Heart left ventricle (tissue), 16 donors: ENCODE measurements around the gene C11orf87. TPM values are rescaled to one million over a fixed set of nuclear protein-coding genes. Genes with fewer than 3 reads are reported as not detected.

Source experiments
- ATAC-seq, 4 donors: fragments of 200-7000 bp; cut with Tn5 transposase; one replicate each; pipeline ENCODE4 v1.9.1; 2020 to 2022; ENCODE audit warnings: moderate library complexity in 4 of 4, mild to moderate bottlenecking in 3 of 4, moderate number of reproducible peaks in 1 of 4
- DNase-seq, 5 donors: peaks; one replicate each; pipeline ENCODE4 v3.0.0-alpha.2; 2020
- H3K27ac ChIP-seq, 12 donors: fragments of 200-600 bp; sonication (generic) in 4 of 12; one replicate each; pipeline versions ENCODE4 v1.5.0 to v1.8.0; 2016 to 2022; ENCODE audit warnings: mild to moderate bottlenecking in 2 of 12
- H3K27me3 ChIP-seq, 9 donors: fragments of 200-600 bp; sonication (generic) in 2 of 9; one replicate each; pipeline versions ENCODE4 v1.5.1 to v1.8.0; 2016 to 2022; ENCODE audit warnings: mild to moderate bottlenecking in 3 of 9
- H3K36me3 ChIP-seq, 9 donors: fragments of 200-600 bp; sonication (generic) in 2 of 9; one replicate each; pipeline versions ENCODE4 v1.5.0 to v1.8.0; 2018 to 2022; ENCODE audit warnings: mild to moderate bottlenecking in 2 of 9
- H3K4me1 ChIP-seq, 12 donors: fragments of 200-600 bp; sonication (generic) in 4 of 12; one replicate each; pipeline versions ENCODE4 v1.5.0 to v1.8.0; 2016 to 2022; ENCODE audit warnings: mild to moderate bottlenecking in 3 of 12
- H3K4me3 ChIP-seq, 12 donors: fragments of 200-600 bp; sonication (generic) in 4 of 12; one replicate each; pipeline versions ENCODE4 v1.5.0 to v1.8.0; 2017 to 2022; ENCODE audit warnings: mild to moderate bottlenecking in 9 of 12, moderate library complexity in 4 of 12
- H3K9me3 ChIP-seq, 12 donors: fragments of 200-600 bp; sonication (generic) in 4 of 12; one replicate each; pipeline versions ENCODE4 v1.5.0 to v1.8.0; 2016 to 2022; ENCODE audit warnings: mild to moderate bottlenecking in 1 of 12
- POLR2A ChIP-seq, 2 donors: fragments of 450-650 bp; IDR thresholded peaks; one replicate each; pipeline ENCODE4 v1.6.1; 2017; ENCODE audit warnings: antibody characterized with exemption in 2 of 2, mild to moderate bottlenecking in 2 of 2, moderate library complexity in 2 of 2
- WGBS, 4 donors: extraction: QIAGEN DNeasy Blood & Tissue Kit in 2 of 4; methylation state at CpG; one replicate each; pipeline versions ENCODE4 v1.1.5 to v1.1.7; 2013 to 2018; 5-methylcytosine and 5-hydroxymethylcytosine counted together
- intact Hi-C, 10 donors: fragments of 100-400 bp; cut with DNase I; formaldehyde crosslinking; loops; one replicate each; pipeline versions ENCODE4 v1.11.1 to v1.14.2; 2022
- polyA plus RNA-seq, 2 donors: library from polyadenylated mRNA; stranded (reverse); fragments of 200-250 nt; gene quantifications; one replicate each; pipeline ENCODE4 v1.2.3, GENCODE V29; 2013
- total RNA-seq, 9 donors: library from RNA; depleted of rRNA in 2 of 9; stranded (reverse); fragments of >200 nt in 2 of 9; fragmentation: NEBNext Ultra II Directional in 3 of 9; extraction: Animal tissue kit (Norgen Biotek cat#: 25700) in 3 of 9; gene quantifications; one replicate each; pipeline versions ENCODE4 v1.1.0 to v1.2.4, GENCODE V29; 2016 to 2023
- TF ChIP-seq, protein P1 (sequence below), 12 donors: fragments of 200-600 bp; sonication (generic) in 4 of 12; IDR thresholded peaks; one replicate each; pipeline versions ENCODE4 v1.5.0 to v1.8.0; 2018 to 2022; ENCODE audit warnings: antibody characterized with exemption in 12 of 12, mild to moderate bottlenecking in 5 of 12
- donor health status: ischemic (EF 13 %, LVEDD 7.1; RV severe dilation, severe dysfunction).
- donor health status: healthy with polysubstance abuse.
- donor health status: DM: no; HTN: yes; CAD: no.
- donor health status: DM: no; HTN: no; CAD: no.
- donor health status: ischemic (EF 25% LVEDD 6.9; RV normal size, moderate dysfunction).
- donor health status: ischemic (EF 25% LVEDD 5.7; RV mildly dilated, moderate dysfunction).
- donor health status: healthy.
- donor health status: DM: yes; HTN: yes; CAD: no.
- donor health status: ischemic (EF 35%, LVEDD 5.7; RV mildly dilated, moderate dysfunction).
- donor health status: nonischemic (EF 11% LVEDD 7.7; RV severe dilation, severe dysfunction).
- donor health status: DM: yes; HTN: yes; CAD: no.
- donor health status: PGD.
- donor health status: ischemic (EF 29% LVEDD 5.4; RV normal size, mild dysfunction).
- donor health status: nonischemic (EF 23%, LVEDD 6.1; RV moderate dilation, normal function).

C11orf87 gene
- total and polyA plus RNA-seq, 11 donors, result 0.01 to 0.35 (median 0.04) TPM; not detected in 4

- 1% methylated on average over 38 to 43 of the region's 43 CpGs for WGBS, 4 donors
- ATAC-seq (peak in 3 of 4 donors; percentile 62 to 70 (median 65)), DNase-seq (peak in 1 of 5 donors; percentile 52)
- TF ChIP-seq, protein P1, sequence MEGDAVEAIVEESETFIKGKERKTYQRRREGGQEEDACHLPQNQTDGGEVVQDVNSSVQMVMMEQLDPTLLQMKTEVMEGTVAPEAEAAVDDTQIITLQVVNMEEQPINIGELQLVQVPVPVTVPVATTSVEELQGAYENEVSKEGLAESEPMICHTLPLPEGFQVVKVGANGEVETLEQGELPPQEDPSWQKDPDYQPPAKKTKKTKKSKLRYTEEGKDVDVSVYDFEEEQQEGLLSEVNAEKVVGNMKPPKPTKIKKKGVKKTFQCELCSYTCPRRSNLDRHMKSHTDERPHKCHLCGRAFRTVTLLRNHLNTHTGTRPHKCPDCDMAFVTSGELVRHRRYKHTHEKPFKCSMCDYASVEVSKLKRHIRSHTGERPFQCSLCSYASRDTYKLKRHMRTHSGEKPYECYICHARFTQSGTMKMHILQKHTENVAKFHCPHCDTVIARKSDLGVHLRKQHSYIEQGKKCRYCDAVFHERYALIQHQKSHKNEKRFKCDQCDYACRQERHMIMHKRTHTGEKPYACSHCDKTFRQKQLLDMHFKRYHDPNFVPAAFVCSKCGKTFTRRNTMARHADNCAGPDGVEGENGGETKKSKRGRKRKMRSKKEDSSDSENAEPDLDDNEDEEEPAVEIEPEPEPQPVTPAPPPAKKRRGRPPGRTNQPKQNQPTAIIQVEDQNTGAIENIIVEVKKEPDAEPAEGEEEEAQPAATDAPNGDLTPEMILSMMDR (IDR thresholded peaks at IDR 0.05), result no peak
- no peak for TF ChIP-seq POLR2A (IDR thresholded peaks at IDR 0.05)
- intact Hi-C loops, result no loop called here
- Histone ChIP-seq H3K27me3 (peaks cover 0 to 58% (median 20%) of the 10 kb centered on the region in 9 donors), H3K9me3 (no peaks in the 10 kb centered on the region), H3K4me1 (peaks cover 0 to 22% (median 4%) of the 10 kb centered on the region in 12 donors), H3K27ac (no peak overlapping the region), H3K36me3 (no peaks in the 10 kb centered on the region), H3K4me3 (peak overlapping the region in 10 of 12 donors; percentile 11 to 52 (median 36))
These were observed 978 bp downstream of the C11orf87 start for GRCh38 chr11:109422870-109423465.

DNA sequence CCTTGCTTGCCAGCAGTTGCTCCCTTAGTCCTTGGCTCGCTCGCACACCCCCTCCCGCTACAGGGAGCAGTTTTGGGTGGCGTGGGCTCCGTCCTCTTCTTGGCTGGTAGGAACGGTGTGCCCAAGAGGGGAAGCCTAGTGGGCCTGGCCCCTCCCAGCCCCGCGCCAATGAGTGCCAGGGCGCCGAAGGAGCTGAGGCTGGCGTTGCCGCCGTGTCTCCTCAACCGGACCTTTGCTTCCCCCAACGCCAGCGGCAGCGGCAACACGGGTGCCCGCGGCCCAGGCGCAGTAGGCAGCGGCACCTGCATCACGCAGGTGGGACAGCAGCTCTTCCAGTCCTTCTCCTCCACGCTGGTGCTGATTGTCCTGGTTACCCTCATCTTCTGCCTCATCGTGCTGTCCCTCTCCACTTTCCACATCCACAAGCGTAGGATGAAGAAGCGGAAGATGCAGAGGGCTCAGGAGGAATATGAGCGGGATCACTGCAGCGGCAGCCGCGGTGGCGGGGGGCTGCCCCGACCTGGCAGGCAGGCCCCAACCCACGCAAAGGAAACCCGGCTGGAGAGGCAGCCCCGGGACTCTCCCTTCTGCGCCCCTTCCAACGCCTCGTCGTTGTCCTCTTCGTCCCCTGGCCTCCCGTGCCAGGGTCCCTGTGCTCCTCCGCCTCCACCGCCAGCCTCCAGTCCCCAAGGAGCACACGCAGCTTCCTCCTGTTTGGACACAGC is 1.6 kb downstream of the C11orf87 start:
- H3K27me3 ChIP-seq, result peaks cover 0 to 58% (median 20%) of the 10 kb centered on the region in 9 donors
- intact Hi-C loops, result no loop called here
- H3K9me3 ChIP-seq, result no peaks in the 10 kb centered on the region
- DNase-seq (no peak), ATAC-seq (peak in 2 of 4 donors; percentile 12 to 22)
- no peaks in the 10 kb centered on the region for H3K36me3 ChIP-seq
- TF ChIP-seq POLR2A (IDR thresholded peaks at IDR 0.05), result no peak
- H3K4me1 ChIP-seq, result peaks cover 0 to 22% (median 4%) of the 10 kb centered on the region in 12 donors
- H3K4me3 ChIP-seq, result peak overlapping the region in 10 of 12 donors; percentile 11 to 52 (median 36)
- 16 to 26% (median 20%) methylated on average over 30 to 45 of the region's 45 CpGs for WGBS, 4 donors
- no peak overlapping the region for H3K27ac ChIP-seq

DNA sequence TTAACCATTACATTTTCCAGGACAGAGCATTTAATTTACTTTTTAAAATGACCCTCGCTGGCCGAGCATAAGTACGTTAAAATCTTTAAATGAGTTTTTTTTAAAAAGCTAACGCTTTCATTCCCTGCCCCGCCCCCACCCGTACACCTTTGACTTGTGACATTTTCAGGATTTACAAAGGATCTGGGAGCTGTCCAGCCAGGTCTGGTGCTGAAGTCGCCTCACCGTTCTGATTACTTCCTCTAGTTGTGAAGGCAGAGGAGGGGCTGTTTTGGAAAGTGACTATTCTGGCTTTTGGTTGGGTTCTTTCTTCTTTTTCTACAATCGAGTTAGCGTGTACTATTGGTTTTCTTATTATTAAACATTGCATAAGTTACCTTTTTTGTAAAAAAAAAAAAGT is 2.9 kb downstream of the C11orf87 start:
- ATAC-seq (no peak), DNase-seq (no peak)
- intact Hi-C loops, result no loop called here
- Histone ChIP-seq H3K9me3 (no peaks in the 10 kb centered on the region), H3K4me3 (no peak overlapping the region), H3K36me3 (no peaks in the 10 kb centered on the region), H3K4me1 (peaks cover 0 to 22% (median 4%) of the 10 kb centered on the region in 12 donors), H3K27ac (no peak overlapping the region), H3K27me3 (peaks cover 0 to 53% (median 20%) of the 10 kb centered on the region in 9 donors)
- 15 to 23% (median 20%) methylated on average over 10 of the region's 10 CpGs for WGBS, 4 donors
- TF ChIP-seq, protein P1 (IDR thresholded peaks at IDR 0.05), result no peak
- no peak for TF ChIP-seq POLR2A (IDR thresholded peaks at IDR 0.05)

GRCh38 chr11:109425554-109425953 is 3.6 kb downstream of the C11orf87 start:
- no peak overlapping the region for H3K27ac ChIP-seq
- H3K9me3 ChIP-seq, result no peaks in the 10 kb centered on the region
- peaks cover 0 to 48% (median 20%) of the 10 kb centered on the region in 9 donors for H3K27me3 ChIP-seq
- TF ChIP-seq, protein P1 (IDR thresholded peaks at IDR 0.05), result no peak
- no peak for TF ChIP-seq POLR2A (IDR thresholded peaks at IDR 0.05)
- H3K36me3 ChIP-seq, result no peaks in the 10 kb centered on the region
- 49 to 63% (median 56%) methylated on average over 2 of the region's 2 CpGs for WGBS, 4 donors
- H3K4me1 ChIP-seq, result peaks cover 0 to 22% (median 4%) of the 10 kb centered on the region in 12 donors
- DNase-seq (no peak), ATAC-seq (no peak)
- intact Hi-C loops, result no loop called here
- H3K4me3 ChIP-seq, result no peak overlapping the region
